GM19397 (cell line): ENCODE data around the gene TAPBP.

Source experiments
- ATAC-seq: cut with Tn5 transposase; IDR thresholded peaks from one replicate; pipeline ENCODE4 v1.9.1; 2021; ENCODE audit warnings: mild to moderate bottlenecking, moderate library complexity; ENCODE audit not compliant: unreplicated experiment

Gene TAPBP

DNA sequence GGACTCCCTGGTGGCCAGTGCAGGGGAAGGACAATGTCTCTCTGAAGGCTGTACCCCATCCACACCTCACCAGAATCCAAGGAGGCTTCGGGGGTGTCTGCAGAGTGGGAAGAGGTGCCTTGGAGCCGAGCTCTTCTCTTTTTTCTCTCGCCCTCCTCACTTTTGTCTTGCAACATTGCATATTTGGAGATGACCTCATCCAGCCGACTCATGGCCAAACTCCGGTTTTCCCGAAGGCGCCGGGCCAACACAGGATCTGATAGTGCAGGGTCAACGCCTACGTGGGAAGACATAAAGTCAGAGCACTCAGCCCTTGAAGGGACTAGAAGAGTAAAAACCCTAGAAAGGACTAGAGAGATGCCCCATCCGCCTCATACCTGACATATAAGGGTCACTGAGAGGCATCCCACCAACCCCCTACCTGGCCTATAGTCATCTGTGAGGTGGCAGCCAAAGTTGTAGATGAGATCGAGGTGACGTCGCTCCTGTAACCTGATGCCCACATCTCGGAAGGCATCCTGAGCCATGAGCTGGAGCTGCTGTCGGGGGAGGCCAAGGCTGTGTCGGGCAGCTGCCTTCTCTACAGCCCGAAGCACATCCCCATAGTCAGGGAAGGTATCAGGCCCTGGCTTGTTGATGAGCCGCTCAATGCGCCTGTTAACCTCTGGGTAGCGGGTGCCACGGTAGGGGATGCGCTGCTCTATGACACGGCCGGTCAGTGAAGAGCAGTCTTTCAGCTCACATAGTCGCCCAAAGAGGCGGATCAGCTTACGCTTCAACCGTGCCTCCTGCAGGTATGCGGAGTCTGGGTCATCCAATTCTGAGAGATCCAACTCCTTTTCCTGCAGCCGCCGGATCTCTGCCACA lies 6.7 kb upstream of the TAPBP start:
- ATAC-seq: no peak

DNA sequence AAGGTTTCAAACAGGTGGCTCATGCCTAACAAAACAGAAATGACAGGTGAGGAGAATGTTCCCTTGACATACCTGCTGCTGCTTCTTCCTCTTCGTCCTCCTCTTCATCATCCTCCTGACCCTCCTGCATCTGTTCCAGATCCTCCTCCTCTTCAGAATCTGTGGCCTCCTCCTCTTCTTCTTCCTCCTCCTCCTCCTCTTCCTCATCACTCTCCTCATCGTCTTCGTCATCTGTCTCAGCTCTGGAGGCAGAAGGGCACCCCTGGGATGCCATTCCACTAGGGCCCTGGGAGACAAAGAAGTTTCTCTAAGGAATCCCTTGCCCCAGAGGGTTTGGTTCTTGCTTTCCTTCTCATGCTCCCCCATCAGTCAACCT lies 6.0 kb upstream of the TAPBP start:
- no peak for ATAC-seq

DNA sequence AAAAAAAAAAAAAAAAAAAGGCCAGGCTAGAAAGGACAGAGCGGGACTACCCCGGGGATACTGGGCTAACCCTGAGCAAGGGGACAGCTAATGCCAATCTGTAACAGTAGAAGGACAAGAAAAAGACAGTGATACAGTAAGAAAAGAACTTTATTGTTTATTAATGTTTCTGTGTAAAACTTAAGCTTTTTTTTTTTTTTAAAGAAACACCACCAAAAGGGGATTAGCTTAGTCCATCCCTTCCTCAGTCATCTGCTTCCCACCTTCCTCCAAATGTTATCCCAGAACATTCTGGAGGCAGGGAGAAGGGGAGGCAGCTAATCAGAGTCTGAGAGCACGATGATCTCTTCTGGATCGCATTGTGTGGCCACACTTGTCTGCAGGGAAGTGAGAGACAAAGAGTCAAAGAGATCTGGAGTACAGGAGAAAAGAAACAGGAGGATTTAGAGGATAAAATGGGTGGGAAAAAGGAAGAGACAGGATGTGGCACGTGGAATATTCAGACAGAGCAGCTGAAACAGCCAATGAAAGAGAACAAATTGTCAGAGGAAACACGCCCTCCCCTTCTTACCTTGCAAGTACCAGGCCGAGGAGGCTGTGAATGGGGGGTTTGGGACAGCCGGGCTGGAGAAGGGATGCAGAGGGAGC lies 4.7 kb upstream of the TAPBP start:
- no peak for ATAC-seq

DNA sequence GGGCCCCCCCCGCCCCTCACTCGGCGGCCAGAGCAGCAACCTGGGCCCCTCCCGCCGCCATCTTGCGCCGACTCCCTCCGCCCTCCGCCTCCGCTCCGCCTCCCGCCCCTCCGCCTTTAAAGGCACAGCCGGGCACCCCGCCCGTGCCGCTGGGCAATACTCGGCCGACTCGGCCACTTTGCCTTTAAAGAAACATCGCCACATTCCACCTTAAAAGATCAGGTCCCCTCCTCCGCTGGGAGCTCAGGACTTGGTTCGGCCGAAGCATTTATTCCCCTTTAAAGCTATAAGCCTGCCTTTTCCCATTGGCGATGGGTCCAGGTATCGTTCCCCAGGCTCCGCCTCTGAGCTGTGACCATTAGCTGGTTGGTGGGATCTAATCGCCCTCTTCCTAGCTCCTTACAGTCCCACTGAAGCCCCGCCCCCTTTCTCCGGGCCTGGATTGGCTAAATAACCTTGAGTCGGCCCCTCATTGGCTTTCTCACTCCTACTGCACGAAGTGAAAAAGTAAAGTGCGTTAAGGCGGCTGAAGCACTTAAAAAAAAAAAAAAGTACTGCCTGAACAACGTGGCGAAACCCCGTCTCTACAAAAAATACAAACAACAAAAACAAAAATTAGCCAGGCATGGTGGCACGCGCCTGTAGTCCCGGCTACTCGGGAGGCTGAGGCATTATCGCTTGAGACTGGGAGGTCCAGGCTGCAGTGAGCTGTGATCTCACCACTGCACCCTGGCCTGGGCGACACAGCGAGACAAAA lies 4.0 kb upstream of the TAPBP start, which contains the start of gene ZBTB22:
TSS of gene ZBTB22 (minus strand) at position 76 of the 757 bp plus-strand sequence. CDS start 828 bp downstream, outside the sequence.
- ATAC-seq: peak; percentile 49

DNA sequence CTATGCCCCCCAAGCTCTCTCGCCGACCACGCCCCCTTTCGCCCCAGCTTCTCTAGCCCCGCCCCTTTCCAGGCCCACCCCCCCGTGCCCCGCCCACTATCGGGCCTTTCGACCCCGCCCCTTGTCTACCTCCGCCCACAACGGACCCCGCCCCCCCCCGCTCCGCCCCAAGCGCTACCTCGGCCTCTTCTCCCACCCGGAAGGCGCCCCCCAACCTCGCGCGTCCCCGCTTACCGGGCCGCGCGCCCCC lies 3.5 kb upstream of the TAPBP start:
- ATAC-seq: no peak

DNA sequence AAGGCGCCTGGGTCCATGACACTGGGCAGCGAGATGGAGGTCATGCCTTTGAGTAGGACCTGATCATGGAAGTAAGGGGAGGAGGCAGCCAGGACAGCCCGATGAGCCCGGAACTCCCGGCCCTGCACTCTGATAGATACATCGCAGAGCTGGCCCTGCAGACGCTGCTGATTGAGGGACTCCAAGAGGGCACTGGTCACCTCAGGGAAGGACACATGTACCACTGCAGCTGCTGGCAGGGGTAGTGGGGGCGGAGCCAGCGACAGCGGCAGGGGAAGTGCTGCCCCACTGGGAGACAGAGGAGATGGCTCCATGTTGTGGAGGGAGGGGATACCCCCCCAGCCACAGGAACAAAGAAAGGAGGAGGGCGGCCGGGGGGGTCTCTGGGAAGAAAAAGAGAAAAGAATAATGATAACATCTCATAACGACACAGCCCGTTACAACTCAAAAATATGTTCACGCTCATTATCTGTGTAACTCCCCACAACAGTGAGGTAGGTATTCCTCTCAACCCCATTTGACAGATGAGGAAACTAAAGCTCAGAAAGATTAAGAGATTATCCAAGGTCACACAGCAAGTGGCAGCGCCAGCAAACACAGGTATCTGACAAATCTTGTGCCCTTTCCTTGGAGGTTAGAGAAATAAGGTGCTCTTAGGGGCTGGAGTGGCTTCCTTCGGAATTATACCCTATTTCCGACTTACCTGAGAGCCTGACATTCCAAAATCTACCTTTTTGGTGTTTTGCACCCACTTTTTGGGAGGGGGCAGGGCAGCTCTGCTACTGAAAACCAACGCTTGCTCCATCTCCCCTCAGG lies 2.9 kb upstream of the TAPBP start:
- ATAC-seq: no peak

DNA sequence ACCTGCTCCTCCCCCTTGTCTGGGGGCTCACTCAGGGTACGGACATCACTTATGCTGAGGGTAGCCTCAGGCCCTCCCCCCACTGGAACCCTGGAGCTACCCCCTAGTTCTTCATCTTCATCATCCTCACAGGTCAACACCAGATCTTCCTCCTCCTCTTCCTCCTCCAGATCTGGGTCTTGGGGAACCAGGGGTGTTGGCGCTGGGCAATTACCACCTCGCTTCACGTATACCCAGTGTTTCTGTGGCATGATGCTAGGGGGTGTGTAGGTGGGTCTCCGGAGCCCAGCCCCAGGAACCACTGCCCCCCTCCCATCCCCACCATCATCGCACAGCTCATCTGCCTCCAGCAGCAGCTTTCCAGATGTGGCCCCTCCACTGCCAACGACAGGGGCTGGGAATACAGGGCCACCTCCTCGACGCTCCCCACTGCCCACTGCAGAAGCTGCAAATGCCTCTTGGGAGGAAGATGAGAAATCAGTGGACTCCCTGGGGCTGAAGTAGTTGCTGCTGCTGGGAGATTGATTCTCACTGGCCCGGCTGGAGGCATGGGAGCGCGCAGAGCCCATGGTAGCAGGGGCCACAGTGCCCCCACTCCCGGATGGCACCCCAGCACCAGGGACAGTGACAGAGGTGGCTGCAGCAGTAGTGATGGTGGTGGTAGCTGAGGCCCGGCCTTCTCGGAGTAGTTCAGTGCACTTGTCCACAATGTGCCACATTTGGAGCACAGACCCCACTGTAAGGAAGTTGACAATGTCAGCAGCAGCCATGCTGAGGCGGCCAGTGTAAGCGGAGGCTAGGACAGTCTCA lies 2.1 kb upstream of the TAPBP start:
- ATAC-seq: no peak

- no peak for ATAC-seq
Measured at GRCh38 chr6:33314943-33315792, 1.3 kb upstream of the TAPBP start.

DNA sequence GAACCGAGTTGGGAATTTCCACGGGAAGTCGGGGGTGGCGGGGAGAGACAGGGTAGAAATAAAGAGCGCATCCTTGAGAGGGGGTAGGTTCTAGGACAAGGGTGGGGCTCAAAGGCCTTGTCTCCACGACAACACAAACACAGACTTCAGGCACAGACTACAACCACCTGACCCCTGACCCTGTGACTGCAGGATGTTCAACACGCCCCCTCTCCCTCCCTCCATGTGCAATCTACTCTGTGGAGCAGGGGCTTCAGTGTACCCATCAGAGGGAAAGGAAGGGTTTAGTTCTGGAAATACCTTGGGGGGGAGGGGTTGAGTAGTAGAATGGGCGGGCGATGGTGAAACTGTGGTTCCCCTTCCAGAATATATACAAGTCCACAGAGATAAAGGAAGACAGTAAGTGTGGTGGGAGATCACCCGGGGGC lies 651 bp upstream of the TAPBP start:
- ATAC-seq: no peak

GRCh38 chr6:33313105-33313708 lies 671 bp downstream of the TAPBP start:
- ATAC-seq: peak; percentile 11

- ATAC-seq: no peak
Measured at GRCh38 chr6:33312361-33313104, 1.3 kb downstream of the TAPBP start.

DNA sequence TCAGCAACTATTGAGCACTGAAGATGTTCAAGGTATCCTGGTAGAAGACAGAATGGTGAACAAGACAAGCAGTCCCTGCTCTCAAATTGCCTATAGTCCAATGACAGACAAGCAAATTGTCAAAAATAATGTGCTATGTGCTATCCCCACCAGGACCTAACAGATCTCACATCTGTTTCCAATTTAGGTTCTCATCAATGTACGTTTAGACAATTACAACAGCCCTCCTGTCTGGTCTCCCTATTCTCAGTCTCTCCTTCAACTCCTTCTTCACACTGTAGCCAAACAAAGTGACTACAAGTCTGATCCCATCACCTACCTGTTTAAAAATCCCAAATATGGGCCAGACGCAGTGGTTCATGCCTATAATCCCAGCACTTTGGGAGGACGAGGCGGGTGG lies 7.5 kb downstream of the TAPBP start:
- no peak for ATAC-seq

DNA sequence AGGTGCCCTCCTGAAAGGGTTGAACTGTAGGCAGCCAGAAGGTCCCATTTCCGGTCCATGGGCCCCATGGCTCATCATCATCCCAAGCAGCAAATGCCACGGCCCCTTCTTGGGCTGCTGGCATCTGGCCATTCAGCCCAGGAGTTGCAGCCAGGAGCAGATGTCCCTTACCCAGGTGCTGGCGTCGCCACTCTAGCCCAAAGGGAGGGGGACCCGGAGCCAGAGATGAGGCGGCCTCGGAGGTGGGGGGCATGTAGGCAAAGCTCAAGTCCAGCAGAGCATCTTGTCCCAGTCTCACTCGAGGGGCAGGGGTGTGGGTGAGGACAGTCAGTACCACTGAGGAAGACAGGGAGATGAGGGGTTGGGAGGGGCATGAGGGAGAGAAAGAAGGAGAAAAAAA lies 8.8 kb downstream of the TAPBP start:
- ATAC-seq: no peak

DNA sequence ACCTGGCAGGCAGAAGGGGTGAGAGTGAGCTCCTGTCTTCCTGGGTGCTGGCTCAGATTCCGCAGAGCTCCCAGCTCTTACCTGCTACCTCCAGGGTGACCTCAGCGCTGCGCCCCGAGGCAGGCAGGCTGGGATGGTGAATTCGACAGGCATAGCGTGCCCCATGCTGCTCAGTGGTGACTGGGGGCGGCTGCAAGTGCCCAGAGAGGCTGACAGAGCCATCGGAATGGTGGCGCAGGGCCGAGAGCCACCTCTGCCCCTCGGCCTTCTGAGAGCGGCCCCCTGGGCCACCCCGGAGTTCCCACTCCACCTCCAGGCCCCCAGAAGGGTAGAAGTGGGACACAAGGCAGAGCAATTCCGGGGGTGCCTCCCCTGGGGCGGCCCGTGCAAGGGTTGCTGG lies 9.7 kb downstream of the TAPBP start:
- no peak for ATAC-seq

DNA sequence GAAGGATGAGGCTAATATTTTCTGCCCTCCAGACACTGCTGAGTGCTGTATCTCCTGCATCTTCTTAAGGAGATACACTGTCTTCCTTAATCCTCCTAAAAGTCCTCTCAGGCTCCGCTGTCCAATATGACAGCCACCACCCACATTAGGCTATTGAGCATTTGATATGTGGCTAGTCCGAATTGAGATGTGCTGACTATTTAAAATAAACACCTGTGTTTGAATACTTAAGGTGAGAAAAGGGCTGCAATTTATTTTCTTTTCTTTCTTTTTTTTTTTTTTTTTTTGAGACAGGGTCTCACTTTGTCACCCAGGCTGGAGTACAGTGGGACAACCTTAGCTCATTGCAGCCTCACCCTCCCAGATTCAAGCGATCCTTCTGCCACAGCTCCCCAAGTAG lies 12.0 kb downstream of the TAPBP start:
- no peak for ATAC-seq

DNA sequence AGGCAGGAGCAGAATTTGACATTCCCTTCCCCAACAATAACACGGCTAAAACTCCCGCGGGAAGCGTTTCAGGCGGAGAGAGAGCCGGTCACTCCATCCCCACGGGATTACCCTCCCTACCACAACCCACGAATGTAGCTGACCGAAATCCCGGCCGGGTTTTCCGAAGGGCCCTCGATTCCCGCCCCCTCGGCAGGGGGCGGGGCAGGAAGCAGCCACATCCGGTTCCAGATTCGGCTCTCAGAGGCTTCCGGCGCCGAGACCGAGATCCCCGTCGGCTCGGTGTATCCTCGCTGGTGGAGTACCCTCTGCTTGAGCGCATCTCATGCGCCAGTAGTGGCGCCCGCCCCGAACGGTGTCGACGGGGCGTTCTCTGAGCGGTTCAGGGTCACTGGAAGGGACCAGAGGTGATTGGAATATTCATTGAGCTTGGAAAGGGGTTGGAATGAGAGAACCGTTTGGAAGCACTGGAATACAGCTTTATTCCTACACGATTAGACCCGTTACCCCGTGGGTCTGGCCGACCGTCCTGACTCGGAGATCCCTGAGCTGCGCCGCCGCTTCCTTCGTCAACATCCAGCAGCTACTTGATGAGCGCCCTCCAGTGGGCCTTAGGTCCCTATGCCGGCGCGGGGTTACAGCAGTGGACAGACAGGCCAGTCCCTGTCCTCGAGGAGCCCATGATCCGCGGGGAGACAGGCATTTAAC lies 14.5 kb downstream of the TAPBP start:
- ATAC-seq: peak; percentile 67

DNA sequence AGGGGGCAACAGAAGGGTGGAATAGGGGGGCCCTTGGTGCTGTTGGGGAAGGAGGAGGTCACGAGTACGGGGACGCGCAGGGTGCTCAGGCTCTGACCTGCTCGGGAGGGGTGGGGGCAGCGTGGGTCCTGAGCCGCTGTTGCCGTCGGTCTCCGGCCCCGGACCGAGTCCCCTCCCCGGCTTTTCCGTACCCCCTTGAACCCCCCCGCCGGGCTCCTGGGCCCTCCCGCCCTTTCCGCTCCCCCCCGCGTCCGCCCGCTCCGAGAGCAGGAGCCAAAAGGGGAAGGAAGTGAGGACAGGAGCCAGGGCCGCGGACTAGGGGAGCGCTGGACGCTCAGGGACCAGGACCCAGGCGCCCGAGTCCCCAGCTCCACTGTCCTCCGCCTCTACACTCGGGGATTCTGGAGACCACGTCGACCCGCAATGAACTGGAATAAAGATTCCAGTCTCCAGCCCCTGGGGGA lies 15.1 kb downstream of the TAPBP start, which contains the start of gene RGL2:
TSS of gene RGL2 (minus strand) at position 170 of the 464 bp plus-strand sequence. CDS start 332 bp downstream, outside the sequence.
- peak; percentile 36 for ATAC-seq
